Effector CD8-positive, alpha-beta T cell (primary cell): ENCODE measurements around the gene TEKTIP1.

Experiments used
- DNase-seq: peaks from one replicate; lab custom pipeline; 2025; lab: John Stamatoyannopoulos, UW
- total RNA-seq, 4 experiments: gene quantifications; one replicate each; lab custom pipeline; 2026; lab: John Stamatoyannopoulos, UW

The TEKTIP1 gene
- total RNA-seq = 2.2 to 8.2 (median 3.5) reads per million in 4 experiments

DNA sequence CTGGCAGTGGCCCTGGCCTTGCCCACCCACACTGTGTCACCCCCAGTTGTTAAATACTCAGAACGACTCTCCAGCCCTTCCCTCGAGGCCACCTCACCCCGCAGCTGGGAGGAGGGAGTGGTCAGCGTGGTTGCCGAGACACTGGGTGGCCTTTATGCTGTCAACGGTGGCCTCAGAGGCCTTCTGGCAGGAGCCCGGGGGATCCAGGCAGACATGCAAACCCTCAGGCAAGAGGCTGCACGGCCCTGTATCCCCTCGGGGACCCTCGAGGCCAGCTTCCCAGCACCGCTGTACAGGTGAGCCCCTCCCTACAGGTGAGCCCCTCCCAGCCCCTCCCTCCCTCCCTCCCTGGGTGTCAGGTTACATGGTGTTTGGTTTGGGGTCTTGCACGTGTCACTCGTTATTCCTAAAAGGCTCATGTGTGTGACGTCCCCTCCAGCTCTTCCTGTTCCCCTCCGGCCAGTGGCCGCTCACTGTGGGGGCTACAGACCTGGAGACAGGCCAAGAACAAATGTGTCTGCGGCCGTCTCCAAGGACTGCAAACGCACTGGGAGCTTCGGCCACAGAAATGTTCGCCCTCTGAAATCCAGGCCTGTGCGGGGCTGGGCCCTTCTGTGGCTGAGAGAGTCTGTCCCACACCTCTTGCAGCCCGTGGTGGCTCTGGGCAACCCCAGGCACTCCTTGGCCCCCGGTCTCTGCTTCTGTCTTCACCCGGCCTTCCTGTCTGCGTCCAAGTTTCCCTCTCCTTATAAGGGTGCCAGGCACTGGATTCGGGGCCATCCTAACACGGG is at the start of gene TEKTIP1:
TSS of gene TEKTIP1 (plus strand) at position 210 of the 791 bp plus-strand sequence. CDS start at position 214, 4 bp downstream.
- no peak for DNase-seq

DNA sequence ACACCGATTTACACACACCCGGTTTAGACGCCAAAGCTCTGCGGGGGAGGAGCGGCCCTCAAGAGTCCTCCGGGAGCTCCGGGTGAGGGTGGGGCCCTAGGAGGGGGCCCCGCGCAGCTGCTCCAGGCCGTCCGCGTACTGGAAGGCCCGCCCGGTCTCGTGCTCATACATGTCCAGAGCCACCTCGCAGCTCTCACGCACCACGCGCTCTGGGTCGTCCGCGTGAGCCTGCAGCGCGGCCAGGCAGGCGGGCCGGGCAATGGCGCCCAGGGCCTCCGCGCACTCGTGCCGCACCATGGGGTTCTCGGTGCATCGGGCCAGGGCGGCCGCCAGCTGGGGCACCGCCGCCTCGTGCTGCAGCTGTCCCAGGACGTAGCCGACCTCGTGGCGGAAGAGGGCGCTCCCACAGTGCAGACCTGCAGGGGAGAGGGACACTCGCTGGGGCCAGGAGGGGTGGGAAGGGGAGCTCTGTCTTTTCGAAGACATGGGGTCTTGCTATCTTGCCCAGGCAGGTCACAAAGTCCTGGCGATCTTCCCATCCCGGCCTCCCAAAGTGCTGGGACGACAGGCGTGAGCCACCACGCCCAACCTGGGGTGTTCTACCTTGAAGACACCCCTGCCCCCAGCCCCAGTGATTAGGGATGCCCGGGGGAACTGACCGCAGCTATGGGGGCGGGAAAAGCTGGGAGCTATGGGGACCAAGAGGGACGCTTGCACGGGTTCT is 47.4 kb upstream of the TEKTIP1 start:
- no peak for DNase-seq

- no peak for DNase-seq
Measured at GRCh38 chr19:3492131-3492839, 46.7 kb upstream of the TEKTIP1 start.

DNA sequence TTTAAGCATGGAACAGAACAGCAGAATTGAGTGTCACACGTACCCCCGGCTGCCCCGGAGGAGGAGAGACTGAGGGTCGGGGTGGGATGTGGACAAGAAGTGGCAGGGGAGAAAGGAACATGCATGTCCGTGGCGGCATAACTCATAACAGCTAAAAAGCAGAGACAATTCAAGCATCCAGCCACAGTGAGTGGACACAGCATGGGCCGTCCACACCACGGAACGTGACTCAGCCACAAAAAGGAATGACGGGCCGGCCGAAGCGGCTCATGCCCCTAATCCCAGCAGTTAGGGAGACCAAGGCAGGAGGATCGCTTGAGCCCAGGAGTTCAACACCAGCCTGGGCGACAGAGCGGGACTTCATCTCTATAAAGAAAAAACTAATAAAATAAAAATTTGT is 46.1 kb upstream of the TEKTIP1 start:
- DNase-seq = no peak

- DNase-seq = no peak
Measured at GRCh38 chr19:3493651-3494050, 45.3 kb upstream of the TEKTIP1 start.

GRCh38 chr19:3494051-3494450 is 44.9 kb upstream of the TEKTIP1 start:
- DNase-seq = no peak

DNA sequence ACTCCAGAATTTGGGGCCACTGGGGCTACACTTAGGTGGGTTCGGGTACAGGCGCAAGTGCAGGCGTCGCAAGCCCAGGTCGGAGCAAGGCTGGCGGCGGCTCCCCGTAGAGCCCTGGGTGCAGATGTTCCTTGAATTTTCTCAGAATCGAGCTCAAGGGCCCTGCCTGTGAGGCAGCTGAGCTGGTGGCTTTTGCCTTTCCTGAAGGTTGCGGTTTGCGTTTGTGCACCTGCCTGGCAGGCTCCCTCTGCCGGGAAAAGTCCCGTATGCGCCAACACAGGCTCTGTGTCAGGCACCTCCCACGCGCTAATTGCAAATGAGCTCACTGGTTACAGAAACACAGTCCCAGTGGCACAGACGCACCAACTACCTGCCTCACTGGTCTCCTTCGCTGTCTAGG is 44.4 kb upstream of the TEKTIP1 start:
- no peak for DNase-seq

DNA sequence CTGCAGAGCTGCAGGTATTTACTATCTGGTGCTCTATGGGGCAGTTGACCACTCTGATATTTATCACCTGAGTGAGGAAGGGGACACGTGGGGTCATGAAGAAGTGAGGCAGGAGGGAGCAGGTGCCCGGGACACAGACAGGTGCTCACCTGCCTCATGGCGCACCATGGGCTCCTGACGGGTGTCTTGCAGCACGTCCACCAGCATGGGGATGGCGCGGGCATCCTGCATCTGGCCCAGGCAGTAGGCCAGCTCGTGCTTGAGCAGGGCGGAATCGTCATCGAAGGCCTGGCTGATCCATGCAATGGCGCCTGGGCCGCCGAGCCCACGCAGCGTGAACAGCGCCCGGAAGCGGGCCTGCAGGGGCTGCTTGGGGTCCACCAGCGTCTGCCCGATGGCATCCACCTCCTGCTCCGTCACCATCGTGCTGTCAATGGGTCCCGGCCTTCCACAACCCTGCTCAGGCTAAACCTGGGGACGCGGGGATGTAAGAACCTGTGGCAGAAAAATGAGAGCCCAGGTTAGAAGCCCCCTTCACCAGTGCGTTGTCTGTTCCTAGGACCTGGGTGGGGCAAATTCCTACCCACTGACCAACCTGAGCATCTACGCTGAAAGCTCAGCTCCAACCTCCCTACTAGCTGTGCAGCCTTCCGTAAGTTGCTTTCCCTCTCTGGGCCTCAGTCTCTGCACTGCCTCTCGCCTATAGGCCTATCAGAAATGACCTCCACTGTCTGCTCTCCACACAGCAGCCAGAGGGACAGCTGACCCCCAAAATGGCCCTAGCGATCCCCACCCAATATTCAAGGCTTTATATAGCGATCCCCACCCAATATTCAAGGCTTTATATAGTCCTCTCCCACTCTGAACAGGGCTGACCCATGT is 42.3 kb upstream of the TEKTIP1 start:
- DNase-seq = no peak

- DNase-seq = no peak
Measured at GRCh38 chr19:3497757-3498520, 41.0 kb upstream of the TEKTIP1 start.

GRCh38 chr19:3499738-3500428 is 39.1 kb upstream of the TEKTIP1 start:
- no peak for DNase-seq

DNA sequence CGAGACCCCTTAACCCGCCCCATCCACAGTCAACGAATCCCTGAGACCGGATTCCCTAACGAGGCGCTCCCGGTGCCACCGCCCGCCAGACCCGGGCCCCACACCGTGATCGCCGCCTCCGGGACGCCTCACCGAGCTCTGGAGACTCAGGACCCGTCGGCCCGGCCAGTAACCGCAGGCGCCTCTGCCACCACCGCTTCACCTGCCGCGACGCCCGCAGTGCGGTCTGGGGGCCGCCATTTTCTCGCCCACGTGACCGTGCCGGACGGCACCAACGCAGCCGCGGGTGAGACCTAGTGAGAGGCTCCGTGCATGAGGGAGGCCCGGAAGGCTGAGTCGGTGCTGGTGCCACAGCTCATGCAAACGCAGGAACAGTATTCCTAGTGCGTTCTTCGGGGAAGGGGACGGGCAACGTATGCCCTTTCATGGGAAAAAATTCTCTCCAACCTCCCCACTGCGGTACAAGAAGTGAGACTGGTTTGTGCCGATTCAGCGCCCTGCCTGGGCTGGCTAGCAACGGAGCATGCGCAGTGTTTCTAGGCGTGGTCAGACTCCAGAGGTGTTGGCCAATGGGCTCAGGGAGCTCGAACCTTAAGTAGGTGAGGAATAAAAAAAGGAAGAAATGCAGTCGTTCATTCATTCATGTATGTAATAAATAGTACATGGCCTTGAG is 38.4 kb upstream of the TEKTIP1 start, which contains the start of gene DOHH:
TSS of gene DOHH (minus strand) at position 246 of the 673 bp plus-strand sequence. CDS start 3,860 bp downstream, outside the sequence.
- peak; percentile 84 for DNase-seq

- DNase-seq = no peak
Measured at GRCh38 chr19:3501780-3502179, 37.2 kb upstream of the TEKTIP1 start.

DNA sequence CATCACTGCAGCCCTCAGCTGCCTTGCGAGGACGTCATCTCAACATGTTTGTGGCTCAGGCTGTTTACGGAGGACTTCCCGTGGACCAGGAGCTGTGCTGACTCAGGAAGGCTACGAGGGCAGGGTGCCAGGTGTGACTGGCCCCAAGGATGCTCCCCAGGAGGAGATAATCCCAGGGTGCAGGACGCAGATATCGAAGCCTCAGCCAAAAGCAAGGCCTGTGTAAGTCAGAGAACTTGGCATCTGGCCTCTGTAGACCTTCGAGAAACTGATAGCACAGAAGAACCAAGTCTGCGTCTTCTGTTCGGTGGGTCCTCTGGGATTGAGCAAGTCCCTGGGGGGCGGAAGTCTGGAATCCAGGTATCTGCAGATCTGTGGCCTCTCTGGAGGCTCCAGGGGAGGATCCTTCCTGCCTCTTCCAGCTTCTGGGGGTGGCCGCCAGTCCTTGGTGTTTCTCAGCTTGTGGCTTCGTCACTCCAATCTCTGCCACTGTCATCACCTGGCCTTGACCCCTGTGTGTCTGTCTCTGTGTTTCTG is 35.9 kb upstream of the TEKTIP1 start:
- DNase-seq = no peak

DNA sequence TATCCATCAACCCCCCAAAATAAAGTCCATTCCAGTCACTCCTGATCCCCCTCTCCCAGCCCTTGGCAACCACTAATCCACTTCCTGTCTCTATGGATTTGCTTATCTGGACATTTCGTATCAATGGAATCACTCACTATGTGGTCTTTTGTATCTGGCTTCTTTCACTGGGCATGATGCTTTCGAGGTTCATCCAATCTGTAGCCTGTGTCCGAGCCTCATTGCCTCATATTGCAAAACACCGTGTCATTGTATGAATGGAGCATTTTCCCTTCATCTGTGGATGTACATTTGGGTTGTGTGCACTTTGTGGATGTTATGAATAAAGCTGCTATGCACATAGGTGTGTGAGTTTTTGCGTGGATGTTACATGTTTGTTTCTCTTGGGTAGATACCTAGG is 34.2 kb upstream of the TEKTIP1 start:
- DNase-seq = no peak

DNA sequence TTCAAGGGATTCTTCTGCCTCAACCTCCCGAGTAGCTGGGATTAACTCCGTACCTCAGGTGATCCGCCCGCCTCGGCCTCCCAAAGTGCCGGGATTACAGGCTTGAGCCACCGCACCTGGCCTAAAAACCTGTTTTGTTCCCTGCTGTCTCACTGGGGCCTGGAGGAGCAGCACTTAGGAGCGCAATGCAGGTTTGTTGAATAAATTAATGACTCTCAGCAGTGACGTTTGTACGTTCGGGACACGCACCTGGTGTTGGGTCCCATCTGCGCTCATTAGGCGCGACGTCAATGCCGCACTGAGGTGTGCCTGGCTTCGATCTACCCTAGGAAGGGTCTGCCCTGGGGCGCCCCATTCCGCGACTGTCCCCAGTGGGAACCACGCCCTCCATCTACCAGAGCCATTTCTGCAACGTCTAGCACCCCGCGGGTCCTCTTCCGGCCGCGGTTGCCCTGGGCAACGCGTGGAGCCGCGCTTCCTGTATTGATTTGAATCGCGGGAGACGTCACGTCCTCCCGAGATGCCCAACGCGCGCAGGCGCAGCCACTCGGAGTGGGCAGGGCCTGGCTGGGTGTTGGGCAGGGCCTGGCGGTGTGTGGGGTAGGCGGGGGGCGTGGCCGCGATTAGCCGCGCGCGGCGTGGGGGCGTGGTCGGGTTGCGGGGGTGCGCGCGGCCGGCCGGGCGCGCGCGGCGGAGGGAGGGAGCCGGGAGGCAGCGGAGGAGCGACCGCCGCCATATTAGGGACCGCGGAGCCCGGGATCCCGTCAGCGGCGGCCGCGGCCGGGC is 33.2 kb upstream of the TEKTIP1 start, which contains the start of gene FZR1:
TSS of gene FZR1 (plus strand) at position 714 of the 786 bp plus-strand sequence. CDS start 16,679 bp downstream, outside the sequence.
- DNase-seq = peak; percentile 99

DNA sequence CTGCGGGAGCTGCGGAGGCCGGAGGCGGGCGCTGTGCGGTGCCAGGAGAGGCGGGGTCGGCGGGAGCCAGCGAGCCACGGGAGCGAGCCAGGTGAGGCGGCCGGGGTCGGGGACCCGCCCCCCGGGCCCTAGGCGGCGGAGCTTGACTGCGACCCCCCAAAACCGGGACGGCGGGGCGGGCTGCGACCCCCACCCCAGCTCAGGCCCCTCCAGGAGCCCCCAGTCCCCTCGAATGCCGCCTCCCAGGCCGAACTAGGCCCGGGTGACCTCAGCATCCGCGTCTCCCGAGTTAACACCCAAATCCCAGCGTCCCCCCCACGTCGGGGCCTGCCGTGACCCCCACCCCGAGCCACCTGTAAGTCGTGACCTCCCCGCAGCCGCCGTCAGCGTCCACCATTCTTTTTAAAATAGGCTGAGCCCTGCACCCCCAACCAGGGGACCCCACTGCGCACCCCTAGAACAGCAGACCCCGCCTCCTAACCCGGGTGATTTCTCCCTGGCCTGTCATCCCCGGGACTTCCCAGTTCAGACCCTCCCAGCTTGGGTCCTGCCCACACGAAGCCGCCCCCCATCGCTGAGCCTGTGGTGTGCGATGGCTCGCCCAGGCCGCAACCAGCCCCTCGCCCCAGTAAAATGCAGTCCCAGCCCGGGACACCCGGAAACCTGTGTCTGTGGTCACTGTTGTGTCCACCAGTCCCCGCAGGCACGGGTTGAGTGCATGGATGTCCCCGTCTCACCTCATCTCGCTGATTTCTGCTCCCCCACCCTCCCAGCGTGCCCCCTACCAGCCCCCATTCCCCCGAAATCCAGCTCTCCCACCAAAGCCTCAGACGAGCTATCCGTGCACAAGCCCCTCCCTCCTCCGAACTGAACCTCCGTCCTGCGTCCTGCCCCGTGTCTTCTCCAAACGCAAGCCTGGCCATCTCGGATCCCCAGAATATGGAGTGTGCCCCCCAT is 32.3 kb upstream of the TEKTIP1 start:
- DNase-seq = peak; percentile 24
